LNCaP clone FGC (cell line): ENCODE data around the gene UGT1A9.

ENCODE experiments used
- DNase-seq: peaks from one replicate; pipeline ENCODE4 v3.0.0-alpha.2; 2011; ENCODE audit warnings: low read depth
- H3K4me3 ChIP-seq: 2 replicates; pipeline ENCODE4 v1.5.1; 2011; ENCODE audit warnings: mild to moderate bottlenecking, low read depth, low read length, control low read depth
- CTCF ChIP-seq: IDR thresholded peaks from 2 replicates; pipeline ENCODE4 v1.5.1; 2012; ENCODE audit warnings: mild to moderate bottlenecking; ENCODE audit not compliant: control insufficient read depth, insufficient read depth; ENCODE audit errors: extremely low read depth

UGT1A9 gene

GRCh38 chr2:233754872-233755611, 83.3 kb downstream of the UGT1A9 start:
- H3K4me3 ChIP-seq: no peak overlapping the region
- no peak for TF ChIP-seq CTCF
- DNase-seq: no peak

- H3K4me3 ChIP-seq: no peak overlapping the region
- no peak for TF ChIP-seq CTCF
- no peak for DNase-seq
These were observed 84.9 kb downstream of the UGT1A9 start for GRCh38 chr2:233756429-233757081.

- DNase-seq: no peak
- TF ChIP-seq CTCF: no peak
- H3K4me3 ChIP-seq: no peak overlapping the region
These were observed 86.4 kb downstream of the UGT1A9 start for GRCh38 chr2:233758141-233758540.

GRCh38 chr2:233758849-233759248, 87.2 kb downstream of the UGT1A9 start:
- no peak for TF ChIP-seq CTCF
- DNase-seq: no peak
- no peak overlapping the region for H3K4me3 ChIP-seq

- no peak for DNase-seq
- H3K4me3 ChIP-seq: no peak within 1 kb of the TSS
- no peak for TF ChIP-seq CTCF
These were observed 88.3 kb downstream of the UGT1A9 start, which contains the start of gene UGT1A1 for GRCh38 chr2:233760043-233760442. Gene UGT1A1, plus strand, starts transcription at chr2:233760270. Its CDS starts 18 bp downstream, at chr2:233760288.

- no peak for DNase-seq
- H3K4me3 ChIP-seq: no peak overlapping the region
- no peak for TF ChIP-seq CTCF
These were observed 89.5 kb downstream of the UGT1A9 start for GRCh38 chr2:233761040-233761769.
